GM08714 (cell line): Measurements from ENCODE around the gene RUFY4.

Experiments used
- H3K4me3 ChIP-seq: fragments of 200-500 bp; sonication (Bioruptor generic); 2 replicates; pipeline ENCODE4 v1.5.1; 2014; ENCODE audit warnings: mild to moderate bottlenecking, low read length, inconsistent platforms
- ZNF274 ChIP-seq: IDR thresholded peaks from 2 replicates; pipeline ENCODE4 v1.6.1; 2012; ENCODE audit warnings: mild to moderate bottlenecking, low read depth, low read length

RUFY4 gene

GRCh38 chr2:218063486-218063885, 5.6 kb upstream of the RUFY4 start:
- no peak overlapping the region for H3K4me3 ChIP-seq
- no peak for TF ChIP-seq ZNF274

- no peak overlapping the region for H3K4me3 ChIP-seq
- TF ChIP-seq ZNF274 = no peak
Measured at GRCh38 chr2:218063896-218064295, 5.2 kb upstream of the RUFY4 start.

- no peak overlapping the region for H3K4me3 ChIP-seq
- TF ChIP-seq ZNF274 = no peak
Measured at GRCh38 chr2:218065239-218066006, 3.6 kb upstream of the RUFY4 start.

- TF ChIP-seq ZNF274 = no peak
- H3K4me3 ChIP-seq = no peak overlapping the region
Measured at GRCh38 chr2:218066926-218067515, 2.0 kb upstream of the RUFY4 start.

GRCh38 chr2:218067523-218067922, 1.5 kb upstream of the RUFY4 start:
- TF ChIP-seq ZNF274 = no peak
- H3K4me3 ChIP-seq = no peak overlapping the region

GRCh38 chr2:218069606-218070300, 700 bp downstream of the RUFY4 start:
- H3K4me3 ChIP-seq = no peak overlapping the region
- no peak for TF ChIP-seq ZNF274

- H3K4me3 ChIP-seq = no peak overlapping the region
- TF ChIP-seq ZNF274 = no peak
Measured at GRCh38 chr2:218070587-218070986, 1.5 kb downstream of the RUFY4 start.

GRCh38 chr2:218071218-218071937, 2.3 kb downstream of the RUFY4 start:
- no peak for TF ChIP-seq ZNF274
- H3K4me3 ChIP-seq = no peak overlapping the region

- no peak overlapping the region for H3K4me3 ChIP-seq
Measured at GRCh38 chr2:218072002-218072401, 2.9 kb downstream of the RUFY4 start.

GRCh38 chr2:218072478-218073024, 3.5 kb downstream of the RUFY4 start:
- no peak overlapping the region for H3K4me3 ChIP-seq
- TF ChIP-seq ZNF274 = no peak

More at GRCh38 chr2:218072002-218072401, 2.9 kb downstream of the RUFY4 start:
- TF ChIP-seq ZNF274 = no peak

- H3K4me3 ChIP-seq = no peak overlapping the region
- TF ChIP-seq ZNF274 = no peak
Measured at GRCh38 chr2:218073185-218073584, 4.1 kb downstream of the RUFY4 start.

GRCh38 chr2:218074031-218074430, 5.0 kb downstream of the RUFY4 start:
- TF ChIP-seq ZNF274 = no peak
- H3K4me3 ChIP-seq = no peak overlapping the region

- TF ChIP-seq ZNF274 = no peak
- H3K4me3 ChIP-seq = no peak overlapping the region
Measured at GRCh38 chr2:218075975-218076811, 7.1 kb downstream of the RUFY4 start.
